ENCODE results near the gene HERC2.
"Not testable (repeated sequence)": the region's sequence is repeated elsewhere in the genome, so short reads cannot be mapped to it uniquely, and the experiment has no call there.

Gene HERC2

DNA sequence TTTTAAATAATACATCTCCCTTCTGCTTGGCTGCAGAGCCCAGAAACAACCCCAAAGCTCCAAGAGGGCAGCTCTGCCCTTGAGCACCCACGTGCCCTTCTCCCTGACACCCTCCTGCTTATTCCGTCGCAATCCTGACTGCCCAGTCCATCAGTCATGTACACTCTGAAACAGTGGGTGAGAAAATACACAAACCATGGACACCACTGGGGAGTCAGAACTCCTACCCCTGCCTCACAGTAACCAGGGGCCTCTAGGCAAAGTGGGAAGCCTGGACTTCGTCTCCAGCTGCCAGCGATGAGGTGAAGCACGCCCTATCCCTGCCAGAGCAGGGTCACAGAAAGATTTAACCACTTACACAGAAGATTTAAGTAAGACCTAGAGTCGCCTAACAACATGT lies 40.1 kb downstream of the HERC2 start:
- no peak for DNase-seq (ENCODE audit: low read depth)

DNA sequence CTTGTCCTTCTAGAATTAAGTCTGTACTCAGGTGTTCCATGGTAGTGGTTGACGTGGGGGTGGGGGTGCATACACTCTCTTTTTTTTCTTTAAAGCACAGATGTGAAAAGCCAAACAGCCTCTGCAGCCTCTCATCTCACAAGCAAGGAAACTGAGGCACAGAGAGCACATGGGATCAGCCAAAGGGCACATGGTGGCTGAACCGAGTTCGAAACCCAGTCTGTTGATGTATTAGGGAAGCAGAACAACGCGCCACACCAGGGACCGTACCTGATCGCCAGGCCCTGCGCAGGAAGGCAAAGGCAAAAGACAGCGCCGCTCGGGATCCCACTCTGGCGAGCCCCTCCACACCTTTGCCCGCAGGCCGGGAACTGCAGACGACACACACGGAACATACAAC lies 47.3 kb downstream of the HERC2 start:
- no peak for DNase-seq (ENCODE audit: low read depth)

DNA sequence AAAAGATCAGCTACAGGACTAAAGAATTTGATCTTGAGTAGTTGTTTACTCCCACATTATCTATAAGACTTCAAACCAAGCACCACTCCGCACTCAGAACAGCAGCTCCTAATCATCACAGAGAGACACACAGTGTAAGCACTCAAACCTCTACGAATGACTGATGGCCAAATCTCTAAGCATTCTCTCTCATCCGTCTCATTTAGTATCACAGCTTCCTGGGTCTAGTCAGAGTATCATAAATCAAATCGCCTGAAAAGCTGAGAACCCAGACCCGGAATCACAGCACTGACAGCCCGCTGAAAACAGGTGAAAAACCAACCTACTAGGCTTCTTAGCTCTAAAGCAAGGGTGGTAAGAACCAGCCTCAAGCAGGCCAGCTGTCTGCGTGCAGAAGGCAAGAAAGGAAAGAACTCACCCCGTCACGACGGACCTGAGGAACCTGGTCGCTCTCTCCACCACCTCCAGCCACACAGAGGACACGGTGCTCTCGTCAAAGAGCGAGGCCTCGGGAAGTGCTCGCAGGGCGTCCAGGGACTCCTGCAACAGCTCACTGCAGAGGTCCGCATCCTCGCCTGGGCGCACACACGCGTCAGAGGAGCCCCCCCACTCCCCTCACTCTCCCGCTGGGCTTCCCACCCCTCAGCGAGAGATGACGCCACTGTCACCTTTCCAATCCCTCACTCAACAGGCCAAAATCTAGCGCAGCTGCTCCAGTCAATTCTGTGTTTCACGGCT lies 47.9 kb downstream of the HERC2 start:
- DNase-seq (ENCODE audit: low read depth): no peak

- no peak for DNase-seq (ENCODE audit: low read depth)
These were observed 48.5 kb downstream of the HERC2 start for GRCh38 chr15:28273468-28273867.

- DNase-seq (ENCODE audit: low read depth): no peak
These were observed 49.4 kb downstream of the HERC2 start for GRCh38 chr15:28272587-28272986.

GRCh38 chr15:28271697-28272260 lies 50.2 kb downstream of the HERC2 start:
- no peak for DNase-seq (ENCODE audit: low read depth)

GRCh38 chr15:28269097-28269496 lies 52.9 kb downstream of the HERC2 start:
- no peak for DNase-seq (ENCODE audit: low read depth)

GRCh38 chr15:28267727-28268126 lies 54.3 kb downstream of the HERC2 start:
- DNase-seq (ENCODE audit: low read depth): no peak

GRCh38 chr15:28265334-28266019 lies 56.5 kb downstream of the HERC2 start:
- DNase-seq (ENCODE audit: low read depth): no peak

DNA sequence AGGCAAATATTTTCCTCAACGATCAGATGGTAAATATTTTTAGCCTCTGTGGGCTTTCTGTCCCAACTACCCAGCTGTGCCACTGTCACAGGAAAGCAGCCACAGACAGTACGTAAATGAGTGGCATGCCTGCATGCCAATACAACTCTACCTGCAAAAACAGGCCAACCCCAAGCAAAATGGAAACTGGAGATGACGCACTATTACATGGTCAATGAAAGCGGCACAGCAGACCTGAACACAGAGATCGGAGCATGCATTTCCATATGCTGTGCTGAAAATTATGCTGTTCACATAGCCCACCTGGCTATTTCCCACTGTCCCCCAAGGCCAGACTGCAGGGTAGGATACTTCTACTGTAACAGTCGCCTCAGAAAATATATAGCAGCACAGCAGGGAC lies 57.8 kb downstream of the HERC2 start:
- DNase-seq (ENCODE audit: low read depth): no peak

DNA sequence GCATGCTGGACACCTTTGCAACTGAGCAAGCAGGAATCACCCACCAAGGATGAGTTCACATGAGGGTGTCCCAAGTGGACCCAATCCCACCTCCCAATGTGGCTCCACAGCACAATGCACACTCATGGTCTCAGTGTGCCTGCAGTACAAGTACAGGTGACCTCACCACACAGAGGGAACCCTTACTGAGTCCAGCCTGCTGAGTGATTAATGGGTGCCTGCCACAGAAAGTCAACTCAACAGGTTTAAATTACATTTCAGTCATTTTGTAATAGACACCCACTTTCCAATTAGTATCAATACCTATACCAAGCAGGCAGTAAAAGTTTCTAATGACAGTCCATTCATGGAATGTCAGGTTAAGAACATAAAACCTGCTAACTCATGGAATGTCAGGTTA lies 59.5 kb downstream of the HERC2 start:
- DNase-seq (ENCODE audit: low read depth): no peak

GRCh38 chr15:28260722-28261121 lies 61.3 kb downstream of the HERC2 start:
- DNase-seq (ENCODE audit: low read depth): no peak

DNA sequence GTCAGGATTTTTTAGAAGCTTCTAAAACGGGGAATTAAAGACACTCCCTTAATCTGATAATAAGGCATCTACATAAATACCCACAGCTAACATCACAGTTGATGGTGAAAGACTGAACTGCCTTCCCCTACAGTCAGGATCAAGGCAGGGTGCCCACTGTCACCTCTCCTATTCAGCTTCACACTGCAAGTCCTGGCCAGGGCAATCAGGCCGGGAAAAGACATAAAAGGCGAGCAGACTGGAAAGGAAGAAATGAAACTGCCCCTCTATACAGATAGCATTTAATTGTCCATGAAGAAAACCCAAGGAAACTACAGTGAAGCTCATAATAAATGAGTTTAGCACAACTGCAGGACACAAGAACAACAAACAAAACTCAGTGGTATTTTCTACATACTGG lies 61.7 kb downstream of the HERC2 start:
- no peak for DNase-seq (ENCODE audit: low read depth)

GRCh38 chr15:28255965-28256364 lies 66.0 kb downstream of the HERC2 start:
- no peak for DNase-seq (ENCODE audit: low read depth)

GRCh38 chr15:28252831-28253230 lies 69.1 kb downstream of the HERC2 start:
- no peak for DNase-seq (ENCODE audit: low read depth)

GRCh38 chr15:28246605-28247004 lies 75.4 kb downstream of the HERC2 start:
- no peak for DNase-seq (ENCODE audit: low read depth)

GRCh38 chr15:28243901-28244300 lies 78.1 kb downstream of the HERC2 start:
- no peak for DNase-seq (ENCODE audit: low read depth)

- DNase-seq (ENCODE audit: low read depth): no peak
These were observed 78.6 kb downstream of the HERC2 start for GRCh38 chr15:28243399-28243798.

GRCh38 chr15:28238296-28238695 lies 83.7 kb downstream of the HERC2 start:
- not testable (repeated sequence) for DNase-seq (ENCODE audit: low read depth)

DNA sequence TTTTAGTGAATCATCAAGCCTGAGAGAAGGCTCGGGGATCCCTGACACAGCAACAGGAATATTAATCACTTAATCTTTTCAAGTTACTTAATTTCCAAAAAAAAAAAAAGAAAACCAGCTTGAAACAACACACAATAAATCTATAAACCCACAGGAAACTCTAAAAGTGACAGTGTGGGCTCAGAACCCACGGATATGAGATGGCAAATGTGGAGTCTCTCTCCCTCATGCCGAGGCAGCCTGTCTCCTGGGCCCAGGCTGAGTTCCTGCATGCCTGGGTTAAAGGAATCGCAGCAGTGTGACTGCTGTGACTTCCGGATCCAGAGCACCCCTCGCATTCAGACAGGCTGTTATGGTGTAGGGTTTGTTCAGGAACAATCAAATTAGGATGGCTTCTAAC lies 90.2 kb downstream of the HERC2 start:
- DNase-seq (ENCODE audit: low read depth): not testable (repeated sequence)

- not testable (repeated sequence) for DNase-seq (ENCODE audit: low read depth)
These were observed 90.6 kb downstream of the HERC2 start for GRCh38 chr15:28231336-28231735.

DNA sequence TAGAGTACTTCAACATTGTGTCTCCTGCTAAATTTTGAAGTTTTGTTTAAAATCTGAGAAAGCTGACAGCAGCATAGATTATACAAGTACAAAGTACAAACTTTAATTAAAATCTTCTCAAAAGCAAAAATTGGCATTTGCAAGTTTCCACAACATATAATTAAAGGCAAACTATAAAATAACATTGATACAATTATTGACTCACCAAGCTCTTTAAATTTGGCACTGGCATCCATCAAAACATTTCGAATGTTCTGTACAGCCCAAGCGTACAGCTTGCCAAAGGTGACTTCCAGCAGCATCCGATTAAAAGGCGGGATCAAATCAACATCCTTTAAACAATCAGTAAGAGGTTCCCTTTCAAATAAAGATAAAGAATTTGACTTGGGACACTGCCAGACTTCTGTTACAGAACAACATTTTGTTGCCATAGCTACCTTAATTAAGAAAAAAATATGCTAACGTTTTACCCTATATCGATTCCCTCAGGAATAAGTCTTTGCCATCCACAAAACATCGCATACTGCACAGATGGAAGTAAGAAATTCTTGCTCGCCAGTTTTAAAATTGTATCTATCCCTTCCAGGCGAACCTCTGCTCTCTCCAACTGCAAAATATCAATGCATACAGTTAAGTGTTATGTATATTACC lies 92.9 kb downstream of the HERC2 start:
- not testable (repeated sequence) for DNase-seq (ENCODE audit: low read depth)

GRCh38 chr15:28228096-28228495 lies 93.9 kb downstream of the HERC2 start:
- no peak for DNase-seq (ENCODE audit: low read depth)
